ENCODE data around the gene LDHB.
"Not testable (repeated sequence)": the region's sequence is repeated elsewhere in the genome, so short reads cannot be mapped to it uniquely, and the experiment has no call there.

Gene LDHB

GRCh38 chr12:21657326-21658077 is at the start of gene LDHB:
Gene LDHB, minus strand, starts transcription at chr12:21657842. Its CDS starts 3,171 bp downstream, at chr12:21654671.
- DNase-seq = peak; percentile 90 to 93

DNA sequence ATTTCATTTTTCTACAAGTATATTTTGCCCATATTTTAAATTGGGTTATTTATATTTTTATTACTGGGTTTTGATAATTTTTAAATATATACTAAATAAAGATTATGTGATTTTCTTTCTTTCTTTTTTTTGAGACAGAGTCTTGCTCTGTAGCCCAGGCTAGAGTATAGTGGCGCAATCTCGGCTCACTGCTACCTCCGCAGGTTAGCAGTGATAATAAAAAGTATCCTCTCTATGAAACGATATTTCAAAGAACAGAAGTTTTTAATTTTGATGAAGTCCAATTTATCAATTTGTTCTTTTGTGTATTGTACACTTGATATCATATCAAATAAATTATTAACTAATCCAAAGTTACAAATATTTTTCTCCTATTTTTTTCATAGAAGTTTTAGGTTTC is 47.2 kb upstream of the LDHB start:
- DNase-seq = no peak

- no peak for DNase-seq
Observed at GRCh38 chr12:21699851-21700250, 42.2 kb upstream of the LDHB start.

GRCh38 chr12:21697904-21698630 is 40.4 kb upstream of the LDHB start:
- DNase-seq = peak; percentile 10

DNA sequence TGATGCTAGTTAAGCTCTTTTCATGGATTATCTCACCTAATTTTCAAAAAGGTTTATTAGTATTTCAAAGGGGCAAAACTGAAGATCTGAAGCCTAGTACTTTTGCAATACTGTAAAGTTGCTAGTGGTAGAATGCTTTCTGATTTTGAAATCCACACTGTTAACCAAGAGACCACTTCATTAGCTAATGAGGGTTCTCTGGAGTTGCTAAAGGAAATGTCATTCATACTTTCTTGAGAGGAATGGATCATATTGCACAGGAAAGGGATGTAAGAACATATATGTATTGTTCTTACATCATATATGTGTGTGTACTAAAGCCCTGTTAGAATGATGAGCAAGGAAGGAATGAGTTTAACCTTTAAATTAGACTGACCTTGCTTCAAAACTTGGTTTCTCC is 39.0 kb upstream of the LDHB start:
- no peak for DNase-seq

GRCh38 chr12:21695986-21696385 is 38.3 kb upstream of the LDHB start:
- DNase-seq = no peak

DNA sequence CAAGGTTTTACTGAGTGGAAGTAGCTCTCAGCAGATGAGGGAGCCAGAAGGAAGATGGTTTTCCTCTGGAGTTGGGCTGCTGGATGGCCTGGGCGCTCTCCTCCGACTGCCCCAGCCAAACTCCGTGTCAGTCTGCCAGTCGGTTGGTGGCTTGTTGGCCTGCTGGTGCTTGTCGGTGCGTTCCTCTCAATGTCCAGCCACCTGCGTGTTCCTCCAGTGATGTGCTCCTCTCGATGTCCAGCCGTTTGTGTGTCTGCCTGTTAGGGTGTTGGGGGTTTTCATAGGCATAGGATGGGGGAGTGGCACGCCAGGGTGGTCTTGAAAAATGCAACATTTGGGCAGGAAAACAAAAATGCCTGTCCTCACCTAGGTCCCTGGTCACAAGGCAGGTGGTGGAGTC is 37.0 kb upstream of the LDHB start:
- DNase-seq = no peak

GRCh38 chr12:21691515-21691914 is 33.9 kb upstream of the LDHB start:
- no peak for DNase-seq

GRCh38 chr12:21690704-21691368 is 33.2 kb upstream of the LDHB start:
- no peak for DNase-seq

- DNase-seq = no peak
Observed at GRCh38 chr12:21683115-21683514, 25.5 kb upstream of the LDHB start.

DNA sequence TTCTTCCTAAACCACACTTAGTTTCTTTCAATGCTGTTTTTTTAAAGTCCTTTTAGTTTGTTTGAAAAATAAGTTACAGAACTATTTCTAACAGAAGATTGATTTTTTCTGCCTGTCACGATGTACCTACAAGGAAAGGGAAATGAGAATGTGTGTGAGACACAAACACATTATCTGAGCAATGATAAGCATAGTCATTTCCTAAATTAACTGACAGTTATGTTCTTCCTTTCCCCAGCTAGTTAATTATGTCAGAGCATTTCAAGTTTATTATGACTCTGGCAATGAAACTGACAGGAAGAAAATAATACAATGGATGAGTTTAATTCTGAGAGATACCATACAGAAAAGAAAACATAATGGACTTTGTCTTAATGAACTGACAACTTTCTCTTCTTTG is 21.3 kb upstream of the LDHB start:
- DNase-seq = no peak

DNA sequence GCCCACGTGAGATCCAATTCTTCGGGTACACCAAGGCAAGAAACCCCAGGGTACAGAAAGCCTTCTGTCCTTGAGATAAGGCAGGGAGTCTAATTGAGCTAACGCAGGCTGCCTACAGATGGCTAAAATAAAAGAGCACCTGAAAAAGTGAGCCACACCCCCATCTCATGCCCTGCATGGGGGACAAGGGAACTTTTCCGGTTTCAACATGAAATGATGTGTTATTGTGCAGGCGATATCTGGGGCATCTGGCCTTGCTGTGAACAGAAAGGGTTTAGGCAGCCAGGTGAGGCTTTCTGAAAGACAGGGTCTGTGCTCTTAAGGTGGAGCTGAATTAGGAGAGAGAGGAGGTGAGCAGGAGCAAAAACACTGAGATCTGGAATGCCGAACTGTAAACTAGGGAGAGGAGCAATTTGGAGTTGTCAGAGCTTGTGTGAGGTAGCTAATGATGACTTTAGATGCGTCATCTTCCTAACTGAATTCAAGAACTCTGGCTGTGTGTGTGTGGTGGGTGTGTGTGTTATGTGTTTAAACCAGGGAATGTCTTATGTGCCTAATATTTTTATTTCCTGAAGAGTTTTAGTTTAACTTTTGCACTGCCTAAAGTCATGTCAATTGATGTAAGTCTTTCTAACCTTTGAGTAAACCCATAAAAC is 20.1 kb upstream of the LDHB start:
- DNase-seq = no peak

DNA sequence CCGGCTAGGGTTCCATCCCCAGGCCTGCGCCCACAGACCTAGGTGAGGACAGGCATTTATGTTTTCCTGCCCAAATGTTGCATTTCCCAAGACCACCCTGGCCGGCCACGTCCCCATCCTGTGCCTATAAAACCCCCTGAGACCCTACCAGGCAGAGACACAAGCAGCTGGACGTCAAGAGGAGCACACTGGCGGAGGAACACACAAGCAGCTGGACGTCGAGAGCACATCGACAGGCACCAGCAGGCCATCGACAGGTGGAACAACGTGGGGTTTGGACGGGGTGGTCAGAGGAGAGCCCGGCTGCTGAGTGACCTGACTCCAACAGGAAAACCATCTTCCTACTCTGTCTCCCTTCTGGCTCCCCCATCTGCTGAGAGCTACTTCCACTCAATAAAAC is 19.6 kb upstream of the LDHB start:
- no peak for DNase-seq

DNA sequence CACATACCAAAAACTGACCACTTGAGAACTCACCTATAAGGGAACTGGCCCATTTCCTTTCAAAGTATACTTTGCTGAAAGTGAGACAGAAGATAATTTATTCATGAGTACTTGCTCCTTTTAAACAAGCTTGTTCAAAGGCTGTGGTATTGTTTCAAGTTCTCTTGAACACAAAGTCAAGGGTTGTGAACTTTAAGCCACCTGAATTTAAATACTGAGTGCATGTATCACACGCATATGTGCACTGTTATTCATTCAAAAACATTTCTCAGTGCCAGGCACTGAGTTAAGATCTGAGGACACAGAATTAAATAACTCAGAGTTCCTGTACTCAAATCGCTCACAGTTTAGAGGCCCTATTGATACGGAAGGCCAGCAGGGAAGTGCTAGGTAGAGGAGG is 19.1 kb upstream of the LDHB start:
- DNase-seq = no peak

DNA sequence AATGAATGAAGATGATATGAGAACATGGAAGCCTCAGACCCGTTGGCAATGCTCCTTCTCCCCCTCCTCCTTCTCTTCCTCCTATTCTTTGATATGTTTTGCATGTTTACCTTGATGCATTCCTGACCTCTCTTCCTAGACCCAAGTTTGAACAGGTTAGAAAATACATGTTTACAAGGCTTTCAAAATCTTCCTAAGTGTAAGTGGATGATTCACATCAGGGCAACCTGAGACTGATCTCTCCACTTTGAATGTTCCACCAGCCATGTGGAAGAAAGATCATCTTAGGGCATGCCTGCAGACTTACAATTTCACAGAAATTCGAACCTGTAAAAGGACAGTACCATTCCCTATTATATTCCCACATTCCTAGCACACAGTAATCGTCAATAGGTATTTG is 18.0 kb upstream of the LDHB start:
- DNase-seq = no peak

GRCh38 chr12:21675096-21675495 is 17.5 kb upstream of the LDHB start:
- no peak for DNase-seq

- DNase-seq = not testable (repeated sequence)
Observed at GRCh38 chr12:21673830-21674552, 16.3 kb upstream of the LDHB start.

GRCh38 chr12:21672146-21672545 is 14.5 kb upstream of the LDHB start:
- DNase-seq = no peak

GRCh38 chr12:21666722-21667121 is 9.1 kb upstream of the LDHB start:
- DNase-seq = peak in 1 of 2 experiments; percentile 61

- DNase-seq = no peak
Observed at GRCh38 chr12:21665816-21666215, 8.2 kb upstream of the LDHB start.

DNA sequence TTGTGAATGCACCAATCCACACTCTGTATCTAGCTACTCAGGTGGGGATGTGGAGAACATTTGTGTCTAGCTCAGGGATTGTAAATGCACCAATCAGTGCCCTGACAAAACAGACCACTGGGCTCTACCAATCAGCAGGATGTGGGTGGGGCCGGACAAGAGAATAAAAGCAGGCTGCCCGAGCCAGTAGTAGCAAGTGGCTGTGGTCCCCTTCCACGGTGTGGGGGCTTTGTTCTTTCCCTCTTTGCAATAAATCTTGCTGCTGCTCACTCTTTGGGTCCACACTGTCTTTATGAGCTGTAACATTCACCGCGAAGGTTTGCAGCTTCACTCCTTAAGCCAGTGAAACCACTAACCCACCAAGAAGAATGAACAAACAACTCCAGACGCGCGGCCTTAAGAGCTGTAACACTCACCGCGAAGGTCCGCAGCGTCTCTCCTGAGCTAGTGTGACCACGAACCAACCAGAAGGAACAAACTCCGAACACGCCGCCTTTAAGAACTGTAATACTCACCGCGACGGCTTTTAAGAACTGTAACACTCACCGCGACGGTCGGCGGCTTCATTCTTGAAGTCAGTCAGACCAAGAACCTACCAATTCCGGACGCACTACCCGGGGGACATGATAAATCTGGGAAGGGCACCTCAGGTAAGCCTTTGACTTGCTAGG is 4.6 kb upstream of the LDHB start:
- no peak for DNase-seq

All from NCI-H2081 (cell line).